ENCODE data around the gene DMD.

Gene DMD

DNA sequence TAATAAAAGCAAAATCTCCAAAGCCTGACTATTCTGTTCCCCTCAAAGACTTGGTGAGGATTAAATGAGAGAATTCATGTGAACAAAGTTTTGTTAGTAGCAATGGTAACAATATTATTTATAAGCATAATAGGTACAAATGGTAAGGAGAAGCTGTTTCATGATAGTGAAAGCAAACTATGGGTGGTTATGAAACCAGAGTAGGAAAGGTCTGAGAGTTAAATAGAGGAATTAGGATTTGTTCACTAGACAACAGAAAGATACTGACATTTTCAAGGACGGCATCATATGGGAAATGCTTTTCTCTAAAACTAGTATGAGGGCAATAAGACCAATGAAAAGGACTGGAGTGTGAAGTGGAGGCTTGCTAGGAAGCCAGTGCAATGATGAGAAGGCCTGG is 2010.9 kb downstream of the DMD start:
- no peak for DNase-seq

- DNase-seq: no peak
Observed at GRCh38 chrX:31199840-31200114, 2011.6 kb downstream of the DMD start.

GRCh38 chrX:31199056-31199839 is 2012.1 kb downstream of the DMD start:
- no peak for DNase-seq

DNA sequence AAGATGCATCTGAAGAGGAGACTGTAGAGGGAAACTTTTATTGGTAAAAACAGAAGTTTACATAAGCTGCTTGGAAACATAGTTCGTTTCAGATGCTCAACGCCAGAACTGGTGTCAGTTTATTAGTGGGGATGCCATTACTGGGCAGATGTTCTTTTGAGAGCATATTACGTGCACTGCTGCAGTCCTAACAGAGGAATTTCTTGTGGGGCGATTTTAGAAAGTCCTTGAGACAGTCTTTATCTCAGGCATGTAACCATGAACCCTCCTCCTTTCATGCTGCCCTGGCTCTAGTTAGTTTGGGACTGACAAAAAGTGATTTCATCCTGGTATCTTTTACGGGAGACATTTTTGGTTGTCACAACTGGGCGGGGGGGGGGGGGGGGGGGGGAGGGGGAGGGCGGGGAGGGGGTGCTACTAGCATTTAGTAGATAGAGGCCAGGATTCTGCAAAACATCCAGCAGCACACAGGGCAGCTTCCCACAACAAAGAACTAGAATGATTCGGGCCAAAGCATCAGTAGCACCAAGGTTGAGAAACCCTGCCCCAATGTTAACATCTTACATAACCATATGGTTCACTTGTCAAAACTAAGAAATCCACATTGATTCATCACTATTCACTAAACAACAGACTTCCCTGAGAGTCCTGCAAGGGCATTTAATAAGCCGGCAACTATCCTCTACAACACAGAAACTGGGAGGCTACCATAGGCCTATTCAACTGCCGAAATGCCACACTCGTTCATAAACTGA is 2021.0 kb downstream of the DMD start:
- no peak for DNase-seq

DNA sequence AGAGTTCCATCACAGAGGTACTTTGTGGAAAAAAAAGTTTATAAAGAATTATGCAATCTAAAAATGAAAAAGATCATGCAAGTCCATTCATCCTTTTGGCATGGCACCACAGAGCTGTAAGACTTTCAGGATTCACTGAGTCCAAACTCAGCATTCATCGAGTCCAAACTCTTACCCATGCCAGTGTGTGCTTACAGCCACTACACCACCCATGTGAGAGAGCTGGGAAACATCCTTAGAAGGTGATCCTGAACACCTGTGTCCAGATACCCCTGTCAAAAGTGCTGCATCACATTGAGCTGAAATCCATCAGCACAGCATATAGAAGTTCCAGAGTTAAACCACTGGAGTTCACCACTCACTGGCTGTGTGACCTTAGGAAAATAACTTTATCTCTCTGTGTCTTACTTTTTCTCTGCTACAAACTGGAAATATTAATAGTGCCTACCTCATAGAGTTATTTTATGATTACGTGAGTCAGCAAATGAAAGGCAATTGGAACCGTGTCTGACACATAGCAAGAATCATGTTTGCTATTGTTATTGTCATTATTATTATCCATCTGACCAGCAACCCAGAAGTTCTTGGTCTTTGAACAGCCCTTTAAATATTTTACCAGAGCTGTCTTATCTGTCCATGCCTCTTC is 2024.5 kb downstream of the DMD start:
- no peak for DNase-seq

DNA sequence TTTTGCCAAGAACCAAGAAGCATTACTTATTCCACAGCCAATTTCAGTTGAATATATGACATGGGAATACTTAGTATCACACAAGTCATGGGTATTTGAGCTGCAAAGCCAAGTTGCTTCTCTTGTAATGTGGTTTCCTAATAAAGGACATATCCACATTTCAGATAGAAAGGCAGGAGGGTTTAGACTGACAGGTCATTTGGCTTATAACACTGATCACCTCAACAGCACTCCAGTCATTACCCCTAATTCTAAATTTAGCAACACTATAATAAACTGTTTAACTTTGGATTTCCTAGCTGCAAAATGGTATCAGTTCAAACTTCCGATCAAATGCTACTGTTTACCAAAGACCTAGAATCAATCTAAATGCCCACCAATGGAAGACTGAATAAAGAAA is 2025.5 kb downstream of the DMD start:
- DNase-seq: no peak

GRCh38 chrX:31181377-31182000 is 2029.9 kb downstream of the DMD start:
- DNase-seq: no peak

- DNase-seq: no peak
Observed at GRCh38 chrX:31179203-31179602, 2032.1 kb downstream of the DMD start.

GRCh38 chrX:31178769-31179125 is 2032.6 kb downstream of the DMD start:
- no peak for DNase-seq

GRCh38 chrX:31178064-31178768 is 2033.1 kb downstream of the DMD start:
- DNase-seq: no peak

DNA sequence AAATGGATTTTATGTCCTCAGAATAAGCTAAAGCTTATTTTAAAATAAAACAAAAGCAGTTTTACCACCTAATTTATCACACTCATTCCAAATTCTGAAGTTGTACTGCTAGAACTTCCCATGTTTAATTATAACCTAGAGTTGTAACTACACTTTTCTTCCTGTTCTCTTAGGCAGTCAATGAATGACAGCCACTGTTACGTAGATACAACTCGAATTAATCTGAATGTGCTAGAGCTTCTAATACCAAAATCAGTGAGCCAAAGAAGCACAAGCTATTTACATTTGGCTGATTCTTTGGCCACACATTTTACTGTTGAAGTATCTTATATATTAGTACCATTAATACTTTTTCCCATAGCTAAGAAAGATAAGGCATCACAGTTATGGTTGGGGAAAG is 2040.6 kb downstream of the DMD start:
- no peak for DNase-seq

GRCh38 chrX:31168551-31168950 is 2042.8 kb downstream of the DMD start:
- DNase-seq: no peak

- DNase-seq: no peak
Observed at GRCh38 chrX:31166832-31167231, 2044.5 kb downstream of the DMD start.

DNA sequence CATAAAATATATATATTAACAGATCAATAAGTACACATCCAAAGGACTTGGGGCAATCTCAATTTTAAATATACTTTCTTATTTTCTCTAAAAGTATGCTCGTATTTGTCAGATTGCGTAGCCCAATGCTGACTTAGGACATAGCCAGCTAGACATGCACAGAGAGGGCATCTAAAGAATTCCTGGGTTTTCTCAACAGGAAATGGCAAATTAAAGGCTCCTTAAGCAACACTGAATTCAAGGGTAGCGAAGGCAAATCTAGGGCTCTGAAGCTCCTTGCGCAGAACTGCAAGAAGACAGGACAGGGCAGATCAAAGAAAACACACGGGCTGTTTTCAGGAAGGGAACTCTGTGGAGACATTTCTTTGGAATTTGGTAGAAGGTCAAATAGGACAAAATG is 2044.9 kb downstream of the DMD start:
- no peak for DNase-seq

- no peak for DNase-seq
Observed at GRCh38 chrX:31165241-31166035, 2045.9 kb downstream of the DMD start.

- DNase-seq: no peak
Observed at GRCh38 chrX:31154946-31155345, 2056.4 kb downstream of the DMD start.

DNA sequence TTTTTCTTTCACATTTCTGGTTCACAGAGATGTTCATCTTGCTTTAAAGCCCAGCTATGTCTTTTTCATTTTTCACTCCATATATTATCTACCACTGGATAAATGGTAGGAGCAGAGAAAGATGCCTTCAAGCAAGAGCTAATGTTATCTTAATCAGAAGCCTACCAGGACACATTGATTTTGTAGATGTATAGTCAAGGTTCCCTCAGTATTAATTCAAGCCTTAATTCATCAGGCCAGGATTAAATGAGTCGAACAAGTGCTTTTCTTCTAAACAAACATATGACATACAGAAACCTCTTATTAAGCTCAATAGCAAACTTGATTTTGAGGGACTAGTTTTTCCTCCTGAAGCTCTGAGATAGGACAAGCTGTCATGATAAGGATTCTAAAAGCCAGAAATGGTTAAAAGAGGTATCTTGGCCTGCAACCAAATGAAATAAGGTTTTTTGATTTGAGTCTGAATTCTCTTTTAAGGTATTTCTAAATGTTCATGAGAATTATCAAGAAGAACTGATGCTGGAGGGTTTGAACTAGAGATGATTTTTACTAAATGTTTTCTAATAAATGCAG is 2057.8 kb downstream of the DMD start:
- DNase-seq: no peak

DNA sequence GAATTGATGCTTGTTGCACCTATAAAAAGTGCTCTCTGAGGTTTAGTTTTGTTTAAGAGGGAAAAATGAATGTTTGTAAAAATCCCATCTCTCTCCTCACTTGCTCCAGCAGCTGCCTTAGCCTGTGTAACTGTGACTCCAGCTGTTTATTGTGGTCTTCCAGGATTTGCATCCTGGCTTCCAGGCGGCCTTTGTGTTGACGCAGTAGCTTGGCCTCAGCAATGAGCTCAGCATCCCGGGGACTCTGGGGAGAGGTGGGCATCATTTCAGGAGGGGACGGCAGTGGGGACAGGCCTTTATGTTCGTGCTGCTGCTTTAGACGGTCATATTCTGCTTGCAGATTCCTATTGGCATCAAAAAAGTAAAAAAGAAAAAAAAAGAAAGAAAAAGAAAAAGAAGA is 2064.2 kb downstream of the DMD start:
- peak in 1 of 2 experiments; percentile 2 for DNase-seq

- DNase-seq: no peak
Observed at GRCh38 chrX:31139961-31140360, 2071.4 kb downstream of the DMD start.

DNA sequence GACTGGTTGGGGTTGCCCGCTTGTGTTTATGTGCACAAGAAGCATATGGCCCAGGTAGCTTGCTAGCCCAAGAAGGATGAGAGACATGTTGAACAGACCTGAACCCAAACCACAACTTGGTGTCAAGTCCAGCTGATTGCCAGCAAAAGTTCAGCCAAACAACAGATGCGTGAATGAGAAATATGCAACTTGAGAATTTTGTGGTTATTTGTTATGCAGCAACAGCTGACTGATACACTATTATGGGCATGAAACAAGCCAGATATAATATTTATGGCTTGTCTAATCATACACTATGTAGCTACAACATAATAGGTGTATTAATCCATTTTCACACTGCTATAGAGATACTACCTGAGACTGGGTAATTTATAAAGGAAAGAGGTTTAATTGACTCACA is 2073.2 kb downstream of the DMD start:
- no peak for DNase-seq

DNA sequence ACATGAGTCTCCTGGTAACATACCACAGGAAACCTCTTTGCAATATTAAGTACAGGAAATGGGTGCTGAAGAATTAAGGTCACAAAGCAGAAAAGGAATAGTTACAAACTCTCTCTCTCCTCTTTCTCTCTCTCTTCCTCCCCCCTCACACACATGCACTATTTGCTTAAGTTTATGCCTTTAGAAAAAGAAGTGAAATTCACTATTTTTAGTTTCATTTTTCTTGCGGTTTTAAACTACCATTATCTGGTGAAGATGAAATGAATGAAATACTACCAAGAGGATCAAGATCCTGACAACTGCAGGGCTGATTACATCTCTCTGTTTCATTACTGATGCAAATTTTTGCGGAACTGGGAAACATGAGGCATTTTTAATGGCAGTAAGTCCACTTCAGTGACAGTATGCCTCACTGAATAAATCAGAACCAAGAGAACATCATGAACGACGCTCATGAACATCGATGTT is 2075.2 kb downstream of the DMD start:
- DNase-seq: peak in 1 of 2 experiments; percentile 1

DNA sequence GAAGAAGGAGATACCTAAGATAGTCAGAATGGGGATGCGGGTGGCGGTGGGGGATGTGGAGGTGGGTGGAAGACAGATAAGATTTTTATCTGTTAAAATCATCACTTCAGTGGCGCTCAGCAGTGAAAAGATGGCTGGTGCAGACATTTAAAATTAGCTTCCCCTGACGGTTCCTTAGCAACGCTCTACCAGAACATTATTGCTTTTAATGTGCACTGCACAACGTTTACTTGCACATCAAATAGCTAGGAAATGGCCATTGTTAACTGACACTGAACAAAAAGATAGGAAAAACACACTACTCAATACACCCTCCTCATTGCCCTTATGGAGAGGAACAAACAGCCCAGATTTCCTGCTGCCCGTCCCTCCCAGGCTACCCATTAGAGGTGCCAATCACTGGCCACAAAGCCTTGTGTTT is 2078.5 kb downstream of the DMD start:
- no peak for DNase-seq

All from NCI-H526 (cell line).